ENCODE data around the gene FCHO1.

- TF ChIP-seq CTCF (IDR thresholded peaks at IDR 0.05) = no peak
- TF ChIP-seq POLR2A (IDR thresholded peaks at IDR 0.05) = no peak
Observed at GRCh38 chr19:17762505-17763229, 11.4 kb downstream of the FCHO1 start.

Data from testis (tissue), 2 donors.